ENCODE results near the gene ENKUR. TPM values are rescaled to one million over a fixed set of nuclear protein-coding genes. Genes with fewer than 3 reads are reported as not detected.

The ENKUR gene
- total and polyA plus RNA-seq, 10 of the 15 experiments (the other 5 are each of a cell fraction or from before 2014, with no cell fraction given), result 0.01 to 0.19 (median 0.11) TPM; not detected in 6

DNA sequence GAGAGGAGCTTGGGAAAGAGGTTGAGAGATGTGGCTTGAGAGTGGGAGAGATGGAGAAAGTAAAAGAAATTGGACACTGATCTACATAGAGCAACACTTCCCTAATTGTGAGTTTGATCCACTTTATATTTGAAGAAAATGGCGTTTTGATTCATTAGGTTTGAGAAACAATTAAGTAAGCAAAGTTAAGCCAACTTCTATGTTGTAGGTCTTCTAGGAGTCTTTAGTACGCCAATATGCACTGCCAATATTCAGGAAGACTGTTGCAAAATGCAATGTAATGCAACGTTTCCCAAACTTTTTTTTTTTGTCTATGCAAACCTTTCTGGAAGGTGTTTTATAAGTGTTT lies 56.6 kb downstream of the ENKUR start:
- in situ Hi-C loops (cut with MboI), result no loop called here
- TF ChIP-seq BHLHE40 (IDR thresholded peaks at IDR 0.05; ENCODE audit: borderline replicate concordance in 1 of 2, low read depth in 2 of 2, low read length in 1 of 2), result no peak
- TF ChIP-seq EZH2 (IDR thresholded peaks at IDR 0.05; ENCODE audit: borderline replicate concordance, control insufficient read depth, low read depth, low read length), result no peak
- TF ChIP-seq NRF1 (conservative IDR thresholded peaks at IDR 0.05; ENCODE audit: low read depth, low read length), result no peak
- TF ChIP-seq CHD4 (IDR thresholded peaks at IDR 0.05), result no peak
- TF ChIP-seq, protein P1, sequence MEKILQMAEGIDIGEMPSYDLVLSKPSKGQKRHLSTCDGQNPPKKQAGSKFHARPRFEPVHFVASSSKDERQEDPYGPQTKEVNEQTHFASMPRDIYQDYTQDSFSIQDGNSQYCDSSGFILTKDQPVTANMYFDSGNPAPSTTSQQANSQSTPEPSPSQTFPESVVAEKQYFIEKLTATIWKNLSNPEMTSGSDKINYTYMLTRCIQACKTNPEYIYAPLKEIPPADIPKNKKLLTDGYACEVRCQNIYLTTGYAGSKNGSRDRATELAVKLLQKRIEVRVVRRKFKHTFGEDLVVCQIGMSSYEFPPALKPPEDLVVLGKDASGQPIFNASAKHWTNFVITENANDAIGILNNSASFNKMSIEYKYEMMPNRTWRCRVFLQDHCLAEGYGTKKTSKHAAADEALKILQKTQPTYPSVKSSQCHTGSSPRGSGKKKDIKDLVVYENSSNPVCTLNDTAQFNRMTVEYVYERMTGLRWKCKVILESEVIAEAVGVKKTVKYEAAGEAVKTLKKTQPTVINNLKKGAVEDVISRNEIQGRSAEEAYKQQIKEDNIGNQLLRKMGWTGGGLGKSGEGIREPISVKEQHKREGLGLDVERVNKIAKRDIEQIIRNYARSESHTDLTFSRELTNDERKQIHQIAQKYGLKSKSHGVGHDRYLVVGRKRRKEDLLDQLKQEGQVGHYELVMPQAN (conservative IDR thresholded peaks at IDR 0.05), result no peak
- TF ChIP-seq SREBF1 (IDR thresholded peaks at IDR 0.05; ENCODE audit: low read length), result no peak
- no peak for TF ChIP-seq SPI1 (IDR thresholded peaks at IDR 0.05; ENCODE audit: borderline replicate concordance, insufficient read depth, low read depth, low read length)
- no peak for TF ChIP-seq ASH2L (IDR thresholded peaks at IDR 0.05; ENCODE audit: borderline replicate concordance, low read depth)
- no peak for TF ChIP-seq POU2F2 (IDR thresholded peaks at IDR 0.05; ENCODE audit: borderline replicate concordance, low read depth, low read length)
- Histone ChIP-seq H4K20me1 (ENCODE audit: control insufficient read depth, insufficient read depth) (no peaks in the 10 kb centered on the region), H3K79me2 (ENCODE audit: control insufficient read depth, insufficient read depth, low read length) (no peaks in the 10 kb centered on the region), H3K27ac (ENCODE audit: control insufficient read depth, insufficient read depth) (no peak overlapping the region), H3K9me3 (replicated peaks; ENCODE audit: control insufficient read depth, insufficient read depth, low read length) (no peaks in the 10 kb centered on the region; the same call in 1 of the 3 replicates), H3K4me1 (ENCODE audit: control insufficient read depth, insufficient read depth, low read length) (no peaks in the 10 kb centered on the region), H3K4me2 (ENCODE audit: control insufficient read depth, insufficient read depth) (no peak overlapping the region), H3K9ac (ENCODE audit: control insufficient read depth, insufficient read depth, low read length) (no peak overlapping the region), H2AFZ (ENCODE audit: control insufficient read depth, low read depth, low read length) (no peak overlapping the region), H3K27me3 (replicated peaks in 1 of 2; ENCODE audit: control insufficient read depth in 2 of 2, insufficient read depth in 2 of 2, low read length in 1 of 2) (no peaks in the 10 kb centered on the region; a peak in 1 of 4 replicates), H3K4me3 (no peak overlapping the region), H3K36me3 (ENCODE audit: control insufficient read depth in 2 of 2, insufficient read depth in 2 of 2, low read length in 1 of 2) (no peaks in the 10 kb centered on the region)
- no peak for DNase-seq (ENCODE audit: low read depth, low spot score)
- RAD21 ChIA-PET (ENCODE audit: unreplicated experiment), result interaction anchor here (1.1 kb wide), 1 partner anchor 233 kb away, joined by 3 read pairs; no protein-coding TSS in a partner anchor
- SMC1A ChIA-PET (ENCODE audit: uncharacterized antibody, unreplicated experiment), result interaction anchor here (0.8 to 1.0 kb wide), 2 partner anchors 11 to 24 kb away, joined by 3 to 4 read pairs; no protein-coding TSS in a partner anchor
- POLR2A ChIA-PET, result no interaction called here
- intact Hi-C loops (cut with micrococcal nuclease; ENCODE audit: unreplicated experiment), result no loop called here
- 5% methylated on average over 3 of the region's 3 CpGs for WGBS (ENCODE audit: insufficient coverage, insufficient replicate concordance, low lambda C conversion rate, missing lambda C conversion rate)
- no peak for ATAC-seq
- BruUV-seq (replicated peaks), result no TSS peak
- FAIRE-seq, result no peak
- CTCF ChIA-PET, result interaction anchor here (1.3 kb wide), 1 partner anchor 342 kb away, joined by 3 read pairs; no protein-coding TSS in a partner anchor
